HG03565 (cell line): ENCODE data around the gene ZDHHC5.
A peak's percentile ranks its signal among the peaks of the same experiment; 100 is the strongest.
"Not testable (repeated sequence)": the region's sequence is repeated elsewhere in the genome, so short reads cannot be mapped to it uniquely, and the experiment has no call there.

Experiments used
- ATAC-seq: cut with Tn5 transposase; IDR thresholded peaks from one replicate; pipeline ENCODE4 v1.9.1; 2021; ENCODE audit warnings: mild to moderate bottlenecking, moderate library complexity; ENCODE audit not compliant: unreplicated experiment

Gene ZDHHC5

GRCh38 chr11:57662893-57663292 lies 5.0 kb upstream of the ZDHHC5 start:
- no peak for ATAC-seq

GRCh38 chr11:57663975-57664374 lies 3.9 kb upstream of the ZDHHC5 start:
- no peak for ATAC-seq

- peak; percentile 42 for ATAC-seq
Observed at GRCh38 chr11:57667117-57667735, 688 bp upstream of the ZDHHC5 start.

- ATAC-seq = peak; percentile 2
Observed at GRCh38 chr11:57668434-57668782, 494 bp downstream of the ZDHHC5 start.

- no peak for ATAC-seq
Observed at GRCh38 chr11:57674251-57674650, 6.3 kb downstream of the ZDHHC5 start.

GRCh38 chr11:57675176-57675941 lies 7.4 kb downstream of the ZDHHC5 start:
- ATAC-seq = no peak

- no peak for ATAC-seq
Observed at GRCh38 chr11:57679396-57679795, 11.5 kb downstream of the ZDHHC5 start.

GRCh38 chr11:57680552-57680874 lies 12.6 kb downstream of the ZDHHC5 start:
- ATAC-seq = no peak

GRCh38 chr11:57681168-57681567 lies 13.3 kb downstream of the ZDHHC5 start:
- no peak for ATAC-seq

GRCh38 chr11:57690474-57690873 lies 22.6 kb downstream of the ZDHHC5 start:
- ATAC-seq = not testable (repeated sequence)

- ATAC-seq = no peak
Observed at GRCh38 chr11:57698843-57699365, 31.0 kb downstream of the ZDHHC5 start.

GRCh38 chr11:57699813-57700212 lies 31.9 kb downstream of the ZDHHC5 start:
- ATAC-seq = no peak

- ATAC-seq = no peak
Observed at GRCh38 chr11:57700425-57700824, 32.5 kb downstream of the ZDHHC5 start.

GRCh38 chr11:57703341-57703740 lies 35.4 kb downstream of the ZDHHC5 start:
- no peak for ATAC-seq

- no peak for ATAC-seq
Observed at GRCh38 chr11:57704932-57705331, 37.0 kb downstream of the ZDHHC5 start.

- ATAC-seq = not testable (repeated sequence)
Observed at GRCh38 chr11:57705432-57705831, 37.5 kb downstream of the ZDHHC5 start.

- no peak for ATAC-seq
Observed at GRCh38 chr11:57709802-57710367, 42.0 kb downstream of the ZDHHC5 start.

- ATAC-seq = peak; percentile 35
Observed at GRCh38 chr11:57711414-57712255, 43.7 kb downstream of the ZDHHC5 start, which contains the start of gene MED19. Gene MED19, minus strand, starts transcription at chr11:57712215. Its CDS starts 36 bp downstream, at chr11:57712179.

- peak; percentile 95 for ATAC-seq
Observed at GRCh38 chr11:57712256-57713150, 44.6 kb downstream of the ZDHHC5 start, which contains the start of gene TMX2. Gene TMX2, plus strand, starts transcription at chr11:57712593. Its CDS starts 26 bp downstream, at chr11:57712619.

GRCh38 chr11:57713835-57714234 lies 45.9 kb downstream of the ZDHHC5 start:
- no peak for ATAC-seq
